Measurements from ENCODE around the gene BOK. TPM values are rescaled to one million over a fixed set of nuclear protein-coding genes. Genes with fewer than 3 reads are reported as not detected.

BOK gene
- total and polyA plus RNA-seq, 9 of the 15 experiments (the other 6 are each of a cell fraction or from before 2014, with no cell fraction given), result 0.03 to 3.3 (median 2.0) TPM; not detected in 1

DNA sequence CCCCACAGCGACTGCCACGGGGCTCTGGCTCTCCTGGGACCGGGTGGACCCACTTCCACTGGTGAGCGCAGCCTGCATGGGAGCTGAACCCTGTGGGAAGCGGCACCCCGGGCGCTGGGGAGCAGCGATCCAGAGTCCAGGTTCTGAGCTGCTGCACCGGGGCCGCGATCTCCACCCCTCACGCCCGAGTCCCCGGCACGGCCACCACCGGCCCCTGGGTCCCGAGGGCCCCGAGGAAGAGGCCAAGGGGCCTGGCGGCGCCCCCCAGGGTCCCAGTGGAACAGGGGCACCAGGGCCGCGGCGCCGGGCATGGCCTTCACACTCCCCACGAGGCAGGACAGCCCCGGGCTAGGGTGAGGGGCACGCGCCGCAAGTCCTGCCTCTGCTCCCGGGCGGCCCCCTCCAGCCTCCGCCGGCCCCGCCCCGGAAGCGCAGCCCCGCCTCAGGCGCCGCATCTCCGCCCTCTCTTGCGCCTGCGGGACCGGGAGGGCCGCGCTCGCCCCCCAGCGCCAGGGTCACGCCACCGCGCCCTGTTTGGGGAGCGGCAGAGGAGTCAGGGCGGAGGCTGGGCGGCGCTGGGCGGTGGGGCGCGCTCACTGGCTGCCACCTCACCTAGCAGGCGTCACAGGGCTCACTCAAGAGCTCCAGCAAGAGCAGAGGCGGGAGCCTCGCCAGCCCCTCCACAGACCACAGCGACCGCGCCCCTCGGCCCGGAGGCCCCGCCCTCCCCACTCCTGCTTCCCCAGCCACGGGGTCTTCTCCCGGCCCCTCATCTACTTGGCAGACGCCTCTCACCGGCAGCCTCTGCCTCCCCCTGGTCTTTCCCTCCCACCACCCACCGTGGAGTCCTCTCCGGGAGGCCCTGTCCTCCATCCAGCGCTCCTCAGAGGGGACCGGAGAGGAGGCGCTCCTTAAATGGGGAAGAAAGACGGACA, 51.6 kb downstream of the BOK start (continued):
- TF ChIP-seq, protein P1, sequence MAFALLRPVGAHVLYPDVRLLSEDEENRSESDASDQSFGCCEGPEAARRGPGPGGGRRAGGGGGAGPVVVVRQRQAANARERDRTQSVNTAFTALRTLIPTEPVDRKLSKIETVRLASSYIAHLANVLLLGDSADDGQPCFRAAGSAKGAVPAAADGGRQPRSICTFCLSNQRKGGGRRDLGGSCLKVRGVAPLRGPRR (CRISPR knock-in tag; IDR thresholded peaks at IDR 0.05), result no peak
- TF ChIP-seq NFIX (CRISPR knock-in tag; IDR thresholded peaks at IDR 0.05; ENCODE audit: low read depth), result no peak
- no peak for TF ChIP-seq ZEB2 (IDR thresholded peaks at IDR 0.05)
- TF ChIP-seq, protein P2, sequence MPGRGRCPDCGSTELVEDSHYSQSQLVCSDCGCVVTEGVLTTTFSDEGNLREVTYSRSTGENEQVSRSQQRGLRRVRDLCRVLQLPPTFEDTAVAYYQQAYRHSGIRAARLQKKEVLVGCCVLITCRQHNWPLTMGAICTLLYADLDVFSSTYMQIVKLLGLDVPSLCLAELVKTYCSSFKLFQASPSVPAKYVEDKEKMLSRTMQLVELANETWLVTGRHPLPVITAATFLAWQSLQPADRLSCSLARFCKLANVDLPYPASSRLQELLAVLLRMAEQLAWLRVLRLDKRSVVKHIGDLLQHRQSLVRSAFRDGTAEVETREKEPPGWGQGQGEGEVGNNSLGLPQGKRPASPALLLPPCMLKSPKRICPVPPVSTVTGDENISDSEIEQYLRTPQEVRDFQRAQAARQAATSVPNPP (IDR thresholded peaks at IDR 0.05; ENCODE audit: borderline replicate concordance, insufficient read depth, insufficient read length), result no peak
- no peak for TF ChIP-seq ZNF699 (CRISPR knock-in tag; IDR thresholded peaks at IDR 0.05; ENCODE audit: insufficient replicate concordance)
- TF ChIP-seq, protein P3, sequence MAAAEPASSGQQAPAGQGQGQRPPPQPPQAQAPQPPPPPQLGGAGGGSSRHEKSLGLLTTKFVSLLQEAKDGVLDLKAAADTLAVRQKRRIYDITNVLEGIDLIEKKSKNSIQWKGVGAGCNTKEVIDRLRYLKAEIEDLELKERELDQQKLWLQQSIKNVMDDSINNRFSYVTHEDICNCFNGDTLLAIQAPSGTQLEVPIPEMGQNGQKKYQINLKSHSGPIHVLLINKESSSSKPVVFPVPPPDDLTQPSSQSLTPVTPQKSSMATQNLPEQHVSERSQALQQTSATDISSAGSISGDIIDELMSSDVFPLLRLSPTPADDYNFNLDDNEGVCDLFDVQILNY (CRISPR knock-in tag; IDR thresholded peaks at IDR 0.05), result no peak
- TF ChIP-seq CBX5 (IDR thresholded peaks at IDR 0.05; ENCODE audit: borderline replicate concordance, low read depth), result no peak
- TF ChIP-seq, protein P4, sequence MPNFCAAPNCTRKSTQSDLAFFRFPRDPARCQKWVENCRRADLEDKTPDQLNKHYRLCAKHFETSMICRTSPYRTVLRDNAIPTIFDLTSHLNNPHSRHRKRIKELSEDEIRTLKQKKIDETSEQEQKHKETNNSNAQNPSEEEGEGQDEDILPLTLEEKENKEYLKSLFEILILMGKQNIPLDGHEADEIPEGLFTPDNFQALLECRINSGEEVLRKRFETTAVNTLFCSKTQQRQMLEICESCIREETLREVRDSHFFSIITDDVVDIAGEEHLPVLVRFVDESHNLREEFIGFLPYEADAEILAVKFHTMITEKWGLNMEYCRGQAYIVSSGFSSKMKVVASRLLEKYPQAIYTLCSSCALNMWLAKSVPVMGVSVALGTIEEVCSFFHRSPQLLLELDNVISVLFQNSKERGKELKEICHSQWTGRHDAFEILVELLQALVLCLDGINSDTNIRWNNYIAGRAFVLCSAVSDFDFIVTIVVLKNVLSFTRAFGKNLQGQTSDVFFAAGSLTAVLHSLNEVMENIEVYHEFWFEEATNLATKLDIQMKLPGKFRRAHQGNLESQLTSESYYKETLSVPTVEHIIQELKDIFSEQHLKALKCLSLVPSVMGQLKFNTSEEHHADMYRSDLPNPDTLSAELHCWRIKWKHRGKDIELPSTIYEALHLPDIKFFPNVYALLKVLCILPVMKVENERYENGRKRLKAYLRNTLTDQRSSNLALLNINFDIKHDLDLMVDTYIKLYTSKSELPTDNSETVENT (CRISPR knock-in tag; IDR thresholded peaks at IDR 0.05), result no peak
- no peak for TF ChIP-seq SMARCA4 (IDR thresholded peaks at IDR 0.05)
- TF ChIP-seq HDAC3 (IDR thresholded peaks at IDR 0.05; ENCODE audit: borderline replicate concordance, partially characterized antibody), result no peak
- TF ChIP-seq, protein P5, sequence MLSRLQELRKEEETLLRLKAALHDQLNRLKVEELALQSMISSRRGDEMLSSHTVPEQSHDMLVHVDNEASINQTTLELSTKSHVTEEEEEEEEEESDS (CRISPR knock-in tag; IDR thresholded peaks at IDR 0.05), result no peak
- no peak for TF ChIP-seq PYGO2 (tag; IDR thresholded peaks at IDR 0.05)
- TF ChIP-seq, protein P6, sequence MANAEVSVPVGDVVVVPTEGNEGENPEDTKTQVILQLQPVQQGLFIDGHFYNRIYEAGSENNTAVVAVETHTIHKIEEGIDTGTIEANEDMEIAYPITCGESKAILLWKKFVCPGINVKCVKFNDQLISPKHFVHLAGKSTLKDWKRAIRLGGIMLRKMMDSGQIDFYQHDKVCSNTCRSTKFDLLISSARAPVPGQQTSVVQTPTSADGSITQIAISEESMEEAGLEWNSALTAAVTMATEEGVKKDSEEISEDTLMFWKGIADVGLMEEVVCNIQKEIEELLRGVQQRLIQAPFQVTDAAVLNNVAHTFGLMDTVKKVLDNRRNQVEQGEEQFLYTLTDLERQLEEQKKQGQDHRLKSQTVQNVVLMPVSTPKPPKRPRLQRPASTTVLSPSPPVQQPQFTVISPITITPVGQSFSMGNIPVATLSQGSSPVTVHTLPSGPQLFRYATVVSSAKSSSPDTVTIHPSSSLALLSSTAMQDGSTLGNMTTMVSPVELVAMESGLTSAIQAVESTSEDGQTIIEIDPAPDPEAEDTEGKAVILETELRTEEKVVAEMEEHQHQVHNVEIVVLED (CRISPR knock-in tag; IDR thresholded peaks at IDR 0.05), result no peak
- no peak for TF ChIP-seq ZNF143 (CRISPR knock-in tag; IDR thresholded peaks at IDR 0.05)
- no peak for TF ChIP-seq RFX1 (IDR thresholded peaks at IDR 0.05)
- peak; percentile 62 to 63 for TF ChIP-seq RAD21 (CRISPR knock-in tag; conservative IDR thresholded peaks at IDR 0.05 in 1 of 2, IDR thresholded peaks at IDR 0.05 in 1 of 2)

Data from K562 (cell line).